ENCODE results near the gene CISD2.
"Not testable (repeated sequence)": the region's sequence is repeated elsewhere in the genome, so short reads cannot be mapped to it uniquely, and the experiment has no call there.

Gene CISD2

DNA sequence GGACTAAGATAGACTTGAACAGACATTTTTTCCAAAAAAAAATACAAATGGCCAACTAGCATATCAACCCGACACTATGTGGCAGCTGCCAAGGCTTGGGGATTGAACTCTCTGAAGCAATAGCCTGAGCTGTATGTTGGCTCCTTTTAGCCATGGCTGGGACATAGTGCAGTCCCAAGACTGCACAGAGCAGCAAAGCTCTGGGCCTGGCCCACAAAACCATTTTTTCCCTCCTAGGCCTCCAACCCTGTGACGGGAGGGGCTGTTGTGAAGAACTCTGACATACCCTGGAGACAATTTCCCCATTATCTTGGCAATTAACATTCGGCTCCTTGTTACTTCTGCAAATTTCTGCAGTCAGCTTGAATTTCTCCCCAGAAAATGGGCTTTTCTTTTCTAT is 50.1 kb downstream of the CISD2 start:
- no peak for DNase-seq (ENCODE audit: low read depth in 2 of 2)

DNA sequence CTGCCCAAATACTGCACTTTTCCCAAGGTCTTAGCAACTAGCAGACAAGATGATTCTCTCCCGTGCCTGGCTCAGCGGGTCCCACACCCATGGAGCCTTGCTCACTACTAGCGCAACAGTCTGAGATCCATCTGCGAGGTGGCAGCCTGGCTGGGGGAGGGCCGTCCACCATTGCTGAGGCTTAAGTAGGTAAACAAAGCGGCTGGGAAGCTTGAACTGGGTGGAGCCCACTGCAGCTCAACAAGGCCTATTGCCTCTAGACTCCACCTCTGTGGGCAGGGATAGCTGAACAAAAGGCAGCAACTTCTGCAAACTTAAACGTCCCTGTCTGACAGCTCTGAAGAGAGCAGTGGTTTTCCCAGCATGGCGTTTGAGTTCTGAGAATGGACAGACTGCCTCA is 50.9 kb downstream of the CISD2 start:
- not testable (repeated sequence) for DNase-seq (ENCODE audit: low read depth in 2 of 2)

DNA sequence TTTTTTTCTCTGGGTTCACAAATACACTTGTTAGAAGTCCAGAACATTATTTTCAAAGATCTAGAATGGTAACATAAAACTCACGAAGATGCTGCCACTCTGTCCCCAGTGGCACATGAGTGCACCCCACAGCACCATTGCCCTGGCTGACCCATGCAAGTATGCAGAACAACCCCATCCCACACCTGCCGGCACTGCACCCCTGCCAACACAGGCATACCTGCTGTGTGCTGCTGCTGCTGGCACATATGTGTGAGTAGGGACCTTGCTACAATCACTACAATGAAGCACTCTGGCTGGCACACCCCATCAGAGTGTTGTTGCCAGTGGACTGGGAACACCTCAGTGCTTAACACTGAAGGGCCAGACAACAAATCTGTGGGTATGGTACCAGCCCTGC is 66.9 kb downstream of the CISD2 start:
- no peak for DNase-seq (ENCODE audit: low read depth in 2 of 2)

DNA sequence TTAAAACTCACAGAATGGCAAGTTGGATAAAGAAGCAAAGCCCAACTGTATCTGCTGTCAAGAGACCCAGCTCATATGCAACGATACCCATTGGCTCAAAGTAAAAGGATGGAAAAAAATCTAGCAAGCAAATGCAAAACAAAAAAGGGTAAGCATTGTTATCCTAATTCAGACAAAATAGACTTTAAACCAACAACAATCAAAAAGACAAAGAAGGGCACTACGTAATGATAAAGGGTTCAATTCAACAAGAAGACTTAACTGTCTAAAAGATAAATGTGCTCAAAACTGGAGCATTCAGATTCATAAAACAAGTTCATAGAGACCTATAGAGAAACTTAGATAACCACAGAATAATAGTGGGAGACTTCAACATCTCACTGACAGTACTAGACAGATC is 69.3 kb downstream of the CISD2 start:
- not testable (repeated sequence) for DNase-seq (ENCODE audit: low read depth in 2 of 2)
